Urinary bladder (tissue), 4 donors: Measurements from ENCODE around the gene GALNTL6. TPM values are rescaled to one million over a fixed set of nuclear protein-coding genes. Genes with fewer than 3 reads are reported as not detected.

Experiments used
- DNase-seq: peaks from one replicate; pipeline ENCODE4 v3.0.0-alpha.2; 2015; ENCODE audit errors: extremely low spot score
- H3K27ac ChIP-seq: one replicate; pipeline ENCODE4 v1.5.1; 2013; ENCODE audit warnings: low read depth, mild to moderate bottlenecking, moderate library complexity
- H3K36me3 ChIP-seq: one replicate; pipeline ENCODE4 v1.6.1; 2013; ENCODE audit warnings: mild to moderate bottlenecking, moderate library complexity; ENCODE audit not compliant: insufficient read depth
- H3K4me1 ChIP-seq: one replicate; pipeline ENCODE4 v1.6.1; 2013; ENCODE audit warnings: mild to moderate bottlenecking, moderate library complexity; ENCODE audit not compliant: insufficient read depth
- H3K4me3 ChIP-seq: one replicate; pipeline ENCODE4 v1.5.1; 2013; ENCODE audit warnings: low read depth, low read length
- WGBS: extraction: QIAGEN DNeasy Blood & Tissue Kit; methylation state at CpG from one replicate; pipeline ENCODE4 v1.1.7; 2013; 5-methylcytosine and 5-hydroxymethylcytosine counted together
- polyA plus RNA-seq: library from polyadenylated mRNA; stranded (reverse); fragments of 200-250 nt; gene quantifications from one replicate; pipeline ENCODE4 v1.2.3, GENCODE V29; 2013
- total RNA-seq: library from RNA; depleted of rRNA; stranded (reverse); fragments of >200 nt; gene quantifications from one replicate; pipeline ENCODE4 v1.2.3, GENCODE V29; 2014
- donor health status: healthy with polysubstance abuse.
- donor health status: healthy.

Gene GALNTL6
- total and polyA plus RNA-seq, 2 donors, result 0.57 to 1.5 TPM

GRCh38 chr4:172055498-172055897 lies 242.3 kb downstream of the GALNTL6 start:
- no peaks in the 10 kb centered on the region for H3K36me3 ChIP-seq
- 80% methylated on average over 2 of the region's 2 CpGs for WGBS
- no peak for DNase-seq

GRCh38 chr4:172061204-172061603 lies 248.0 kb downstream of the GALNTL6 start:
- DNase-seq, result no peak
- no peak overlapping the region for H3K27ac ChIP-seq
- no peak overlapping the region for H3K4me3 ChIP-seq
- H3K36me3 ChIP-seq, result no peaks in the 10 kb centered on the region
- H3K4me1 ChIP-seq, result no peaks in the 10 kb centered on the region
- WGBS, result 83% methylated on average over 1 of the region's 1 CpG

More at GRCh38 chr4:172055498-172055897, 242.3 kb downstream of the GALNTL6 start:
- Histone ChIP-seq H3K4me1 (no peaks in the 10 kb centered on the region), H3K27ac (no peak overlapping the region), H3K4me3 (no peak overlapping the region)

- DNase-seq, result no peak
- no peak overlapping the region for H3K4me3 ChIP-seq
- H3K4me1 ChIP-seq, result no peaks in the 10 kb centered on the region
- H3K36me3 ChIP-seq, result no peaks in the 10 kb centered on the region
- H3K27ac ChIP-seq, result no peak overlapping the region
- 61% methylated on average over 3 of the region's 3 CpGs for WGBS
Observed at GRCh38 chr4:172068506-172068905, 255.3 kb downstream of the GALNTL6 start.

- H3K4me3 ChIP-seq, result no peak overlapping the region
- H3K27ac ChIP-seq, result no peak overlapping the region
- no peaks in the 10 kb centered on the region for H3K4me1 ChIP-seq
- no peaks in the 10 kb centered on the region for H3K36me3 ChIP-seq
- no peak for DNase-seq
Observed at GRCh38 chr4:172073590-172073989, 260.4 kb downstream of the GALNTL6 start.

- Histone ChIP-seq H3K27ac (no peak overlapping the region), H3K36me3 (no peaks in the 10 kb centered on the region), H3K4me3 (no peak overlapping the region), H3K4me1 (no peaks in the 10 kb centered on the region)
- WGBS, result 45% methylated on average over 1 of the region's 1 CpG
- DNase-seq, result no peak
Observed at GRCh38 chr4:172083272-172083671, 270.1 kb downstream of the GALNTL6 start.

- 43% methylated on average over 2 of the region's 2 CpGs for WGBS
Observed at GRCh38 chr4:172088556-172088955, 275.4 kb downstream of the GALNTL6 start.

GRCh38 chr4:172095161-172095560 lies 282.0 kb downstream of the GALNTL6 start:
- no peak for DNase-seq
- no peak overlapping the region for H3K27ac ChIP-seq
- 59% methylated on average over 4 of the region's 4 CpGs for WGBS
- H3K36me3 ChIP-seq, result no peaks in the 10 kb centered on the region
- no peak overlapping the region for H3K4me3 ChIP-seq
- no peaks in the 10 kb centered on the region for H3K4me1 ChIP-seq

More at GRCh38 chr4:172088556-172088955, 275.4 kb downstream of the GALNTL6 start:
- Histone ChIP-seq H3K27ac (no peak overlapping the region), H3K36me3 (no peaks in the 10 kb centered on the region), H3K4me1 (no peaks in the 10 kb centered on the region), H3K4me3 (no peak overlapping the region)
- no peak for DNase-seq

GRCh38 chr4:172096786-172097185 lies 283.6 kb downstream of the GALNTL6 start:
- Histone ChIP-seq H3K4me1 (no peaks in the 10 kb centered on the region), H3K27ac (no peak overlapping the region), H3K36me3 (no peaks in the 10 kb centered on the region), H3K4me3 (no peak overlapping the region)
- WGBS, result 42% methylated on average over 6 of the region's 6 CpGs
- DNase-seq, result no peak

GRCh38 chr4:172099376-172099775 lies 286.2 kb downstream of the GALNTL6 start:
- Histone ChIP-seq H3K4me1 (no peaks in the 10 kb centered on the region), H3K4me3 (no peak overlapping the region), H3K27ac (no peak overlapping the region), H3K36me3 (no peaks in the 10 kb centered on the region)
- 76% methylated on average over 2 of the region's 2 CpGs for WGBS
- DNase-seq, result no peak

GRCh38 chr4:172103456-172103855 lies 290.3 kb downstream of the GALNTL6 start:
- no peak for DNase-seq
- Histone ChIP-seq H3K4me1 (no peaks in the 10 kb centered on the region), H3K36me3 (no peaks in the 10 kb centered on the region), H3K27ac (no peak overlapping the region), H3K4me3 (no peak overlapping the region)
- WGBS, result 73% methylated on average over 1 of the region's 1 CpG

GRCh38 chr4:172104539-172104938 lies 291.3 kb downstream of the GALNTL6 start:
- no peaks in the 10 kb centered on the region for H3K4me1 ChIP-seq
- WGBS, result 69% methylated on average over 2 of the region's 2 CpGs
- no peak for DNase-seq

GRCh38 chr4:172105918-172106317 lies 292.7 kb downstream of the GALNTL6 start:
- H3K4me3 ChIP-seq, result no peak overlapping the region
- H3K4me1 ChIP-seq, result no peaks in the 10 kb centered on the region
- H3K36me3 ChIP-seq, result no peaks in the 10 kb centered on the region
- no peak for DNase-seq
- 85% methylated on average over 1 of the region's 1 CpG for WGBS
- H3K27ac ChIP-seq, result no peak overlapping the region

More at GRCh38 chr4:172104539-172104938, 291.3 kb downstream of the GALNTL6 start:
- H3K4me3 ChIP-seq, result no peak overlapping the region
- no peaks in the 10 kb centered on the region for H3K36me3 ChIP-seq
- no peak overlapping the region for H3K27ac ChIP-seq

- DNase-seq, result no peak
- Histone ChIP-seq H3K4me3 (no peak overlapping the region), H3K36me3 (no peaks in the 10 kb centered on the region), H3K4me1 (no peaks in the 10 kb centered on the region), H3K27ac (no peak overlapping the region)
Observed at GRCh38 chr4:172109466-172109865, 296.3 kb downstream of the GALNTL6 start.

GRCh38 chr4:172124656-172125308 lies 311.6 kb downstream of the GALNTL6 start:
- Histone ChIP-seq H3K36me3 (no peaks in the 10 kb centered on the region), H3K4me1 (no peaks in the 10 kb centered on the region), H3K27ac (no peak overlapping the region), H3K4me3 (no peak overlapping the region)
- no peak for DNase-seq
- 77% methylated on average over 1 of the region's 1 CpG for WGBS

- no peak overlapping the region for H3K4me3 ChIP-seq
- no peak overlapping the region for H3K27ac ChIP-seq
- no peaks in the 10 kb centered on the region for H3K36me3 ChIP-seq
- DNase-seq, result no peak
- no peaks in the 10 kb centered on the region for H3K4me1 ChIP-seq
Observed at GRCh38 chr4:172125443-172125842, 312.2 kb downstream of the GALNTL6 start.
